Lower leg skin (tissue), 3 donors: ENCODE results near the gene UXT.

Source experiments
- CTCF ChIP-seq, 3 donors: fragments of 450-650 bp; IDR thresholded peaks; one replicate each; pipeline ENCODE4 v1.5.1; 2016; ENCODE audit warnings: antibody characterized with exemption in 3 of 3, mild to moderate bottlenecking in 3 of 3, moderate library complexity in 2 of 3
- POLR2A ChIP-seq, 2 donors: fragments of 450-650 bp; IDR thresholded peaks; one replicate each; pipeline ENCODE4 v1.6.1; 2016 to 2017; ENCODE audit warnings: antibody characterized with exemption in 2 of 2, mild to moderate bottlenecking in 1 of 2, moderate library complexity in 1 of 2

- no peak for TF ChIP-seq POLR2A (IDR thresholded peaks at IDR 0.05)
- TF ChIP-seq CTCF (IDR thresholded peaks at IDR 0.05), result no peak
Observed at GRCh38 chrX:47704736-47705135, 45.8 kb upstream of the UXT start.
